Activated CD4-positive, alpha-beta T cell treated with anti-CD3 and anti-CD28 coated beads, Interleukin-2, amount 50 U/mL, for 1 hour (primary cell): ENCODE results near the gene SDF2.
A peak's percentile ranks its signal among the peaks of the same experiment; 100 is the strongest.
"Not testable (repeated sequence)": the region's sequence is repeated elsewhere in the genome, so short reads cannot be mapped to it uniquely, and the experiment has no call there.

Source experiments
- DNase-seq: peaks from one replicate; pipeline ENCODE4 v3.0.0-alpha.2; 2020

The SDF2 gene

GRCh38 chr17:28623696-28624095 is 38.0 kb downstream of the SDF2 start:
- DNase-seq, result no peak

- no peak for DNase-seq
These were observed 39.5 kb downstream of the SDF2 start for GRCh38 chr17:28622186-28622585.

GRCh38 chr17:28620010-28620409 is 41.7 kb downstream of the SDF2 start:
- DNase-seq, result no peak

- no peak for DNase-seq
These were observed 43.2 kb downstream of the SDF2 start for GRCh38 chr17:28618464-28618863.

- no peak for DNase-seq
These were observed 45.4 kb downstream of the SDF2 start for GRCh38 chr17:28616281-28616680.

- DNase-seq, result no peak
These were observed 46.3 kb downstream of the SDF2 start for GRCh38 chr17:28615260-28615940.

GRCh38 chr17:28613931-28614381 is 47.8 kb downstream of the SDF2 start, which contains the start of gene RSKR:
RSKR (minus strand) TSS chr17:28614185; CDS start chr17:28614161, 24 bp downstream.
- no peak for DNase-seq

GRCh38 chr17:28612936-28613872 is 48.5 kb downstream of the SDF2 start:
- DNase-seq, result peak; percentile 32

- no peak for DNase-seq
These were observed 49.2 kb downstream of the SDF2 start for GRCh38 chr17:28612531-28612930.

- no peak for DNase-seq
These were observed 51.3 kb downstream of the SDF2 start for GRCh38 chr17:28610376-28610775.

- DNase-seq, result not testable (repeated sequence)
These were observed 57.7 kb downstream of the SDF2 start for GRCh38 chr17:28604031-28604430.

GRCh38 chr17:28599311-28600184 is 62.2 kb downstream of the SDF2 start:
- peak; percentile 63 for DNase-seq

GRCh38 chr17:28598799-28599310 is 62.9 kb downstream of the SDF2 start, which contains the start of gene SPAG5:
SPAG5 (minus strand) TSS chr17:28599025; CDS start chr17:28598946, 79 bp downstream.
- peak; percentile 94 for DNase-seq

GRCh38 chr17:28598389-28598788 is 63.3 kb downstream of the SDF2 start:
- no peak for DNase-seq
